ENCODE results near the gene OXCT1.

GRCh38 chr5:41790038-41790776 is 80.0 kb downstream of the OXCT1 start:
- TF ChIP-seq POLR2A (IDR thresholded peaks at IDR 0.05; ENCODE audit: control extremely low read depth in 1 of 2, low read depth in 2 of 2, low read length in 2 of 2) (no peak), JUND (IDR thresholded peaks at IDR 0.05; ENCODE audit: low read length) (no peak), EP300 (IDR thresholded peaks at IDR 0.05; ENCODE audit: borderline replicate concordance in 1 of 2, low read depth in 2 of 2, low read length in 2 of 2) (no peak), CTCF (IDR thresholded peaks at IDR 0.05; ENCODE audit: control extremely low read depth in 1 of 3, insufficient read depth in 1 of 3, low read depth in 1 of 3, low read length in 3 of 3) (no peak), SP2 (IDR thresholded peaks at IDR 0.05; ENCODE audit: low read length) (no peak), SP1 (IDR thresholded peaks at IDR 0.05; ENCODE audit: low read depth, low read length) (no peak), CHD1 (IDR thresholded peaks at IDR 0.05; ENCODE audit: low read depth, low read length) (no peak), CEBPB (IDR thresholded peaks at IDR 0.05; ENCODE audit: low read depth, low read length) (no peak), MAX (IDR thresholded peaks at IDR 0.05) (no peak), RAD21 (IDR thresholded peaks at IDR 0.05 in 1 of 2, conservative IDR thresholded peaks at IDR 0.05 in 1 of 2; ENCODE audit: low read depth in 2 of 2, low read length in 2 of 2) (no peak), TAF1 (IDR thresholded peaks at IDR 0.05; ENCODE audit: low read depth, low read length) (no peak), EZH2 (IDR thresholded peaks at IDR 0.05; ENCODE audit: low read depth, low read length, severe bottlenecking) (no peak), JUN (IDR thresholded peaks at IDR 0.05; ENCODE audit: low read depth, low read length) (no peak), CHD2 (IDR thresholded peaks at IDR 0.05; ENCODE audit: low read length) (no peak)

Measured in H1 (cell line).